CD14-positive monocyte (primary cell): Measurements from ENCODE around the gene MNDA. TPM values are rescaled to one million over a fixed set of nuclear protein-coding genes. Genes with fewer than 3 reads are reported as not detected.

Experiments
- DNase-seq, 3 donors: peaks; one replicate each; pipeline ENCODE4 v3.0.0-alpha.2; 2011 to 2022
- H2AFZ ChIP-seq: 2 replicates; pipeline ENCODE4 v1.6.0; 2012; ENCODE audit warnings: mild to moderate bottlenecking, low read depth, low read length, inconsistent platforms; ENCODE audit not compliant: insufficient read depth, poor library complexity, severe bottlenecking
- H3K27ac ChIP-seq, 2 donors: 1 replicate in 1 of 2; 2 replicates in 1 of 2; pipeline ENCODE4 v1.5.1; 2012 to 2013; ENCODE audit warnings: low read length in 2 of 2, control low read depth in 1 of 2, inconsistent platforms in 1 of 2, low read depth in 1 of 2, mild to moderate bottlenecking in 1 of 2
- H3K27me3 ChIP-seq, 2 donors: one replicate each; pipeline versions ENCODE4 v1.6.0 to v1.6.1; 2011 to 2013; ENCODE audit warnings: low read length in 2 of 2; ENCODE audit not compliant: control insufficient read depth in 2 of 2, insufficient read depth in 2 of 2
- H3K36me3 ChIP-seq, 2 donors: replicated peaks in 1 of 2; 1 replicate in 1 of 2; 2 replicates in 1 of 2; pipeline versions ENCODE4 v1.5.1 to v1.6.1; 2012 to 2013; ENCODE audit warnings: low read length in 2 of 2, control low read depth in 1 of 2, inconsistent platforms in 1 of 2, mild to moderate bottlenecking in 1 of 2; ENCODE audit not compliant: insufficient read depth in 2 of 2, control insufficient read depth in 1 of 2
- H3K4me1 ChIP-seq, 2 donors: 1 replicate in 1 of 2; 2 replicates in 1 of 2; pipeline versions ENCODE4 v1.5.1 to v1.6.1; 2012 to 2013; ENCODE audit warnings: low read length in 2 of 2, control low read depth in 1 of 2, inconsistent platforms in 1 of 2, mild to moderate bottlenecking in 1 of 2, moderate library complexity in 1 of 2; ENCODE audit not compliant: insufficient read depth in 2 of 2, control insufficient read depth in 1 of 2
- H3K4me2 ChIP-seq: replicated peaks from 2 replicates; pipeline ENCODE3; 2012; ENCODE audit warnings: low read length, moderate library complexity, mild to moderate bottlenecking; ENCODE audit not compliant: poor library complexity, severe bottlenecking; ENCODE audit errors: extremely low read depth
- H3K4me3 ChIP-seq, 3 experiments: fragments of 200-600 bp in 1 of 3; sonication (generic) in 1 of 3; replicated peaks in 1 of 3; 1 replicate in 2 of 3; 2 replicates in 1 of 3; pipeline ENCODE4 v1.5.1; 2011 to 2013; ENCODE audit warnings: low read length in 3 of 3, mild to moderate bottlenecking in 3 of 3, control low read depth in 2 of 3, low read depth in 2 of 3, inconsistent platforms in 1 of 3, moderate library complexity in 1 of 3
- H3K79me2 ChIP-seq: 2 replicates; pipeline ENCODE4 v1.6.0; 2012; ENCODE audit warnings: mild to moderate bottlenecking, control low read depth, inconsistent platforms, low read length, moderate library complexity; ENCODE audit not compliant: insufficient read depth
- H3K9ac ChIP-seq: 2 replicates; pipeline ENCODE4 v1.6.0; 2017; ENCODE audit warnings: low read length, mild to moderate bottlenecking; ENCODE audit not compliant: insufficient read depth, poor library complexity, severe bottlenecking
- H3K9me3 ChIP-seq, 2 donors: replicated peaks in 1 of 2; 1 replicate in 1 of 2; 2 replicates in 1 of 2; pipeline versions ENCODE4 v1.5.1 to v1.6.1; 2012 to 2013; ENCODE audit warnings: low read length in 2 of 2, control low read depth in 1 of 2; ENCODE audit not compliant: control insufficient read depth in 1 of 2, insufficient read depth in 1 of 2
- H4K20me1 ChIP-seq: 2 replicates; pipeline ENCODE4 v1.6.0; 2012; ENCODE audit warnings: mild to moderate bottlenecking, low read length, control low read depth, moderate library complexity; ENCODE audit not compliant: insufficient read depth
- H3K27ac Mint-ChIP-seq, 7 donors: one replicate each; pipeline ENCODE4 v1.8.0; 2020; ENCODE audit warnings: mild to moderate bottlenecking in 7 of 7, mixed read lengths in 7 of 7, moderate library complexity in 6 of 7, inconsistent platforms in 2 of 7
- H3K27me3 Mint-ChIP-seq, 3 donors: one replicate each; pipeline ENCODE4 v1.8.0; 2021 to 2022; ENCODE audit warnings: low read depth in 3 of 3, mild to moderate bottlenecking in 3 of 3, mixed read lengths in 3 of 3, moderate library complexity in 3 of 3, inconsistent platforms in 1 of 3
- H3K36me3 Mint-ChIP-seq, 2 donors: one replicate each; pipeline ENCODE4 v1.8.0; 2020; ENCODE audit warnings: mixed read lengths in 2 of 2, inconsistent platforms in 1 of 2, mild to moderate bottlenecking in 1 of 2
- H3K4me1 Mint-ChIP-seq: one replicate; pipeline ENCODE4 v1.8.0; 2020; ENCODE audit warnings: mild to moderate bottlenecking, mixed read lengths
- H3K4me3 Mint-ChIP-seq, 2 donors: one replicate each; pipeline ENCODE4 v1.8.0; 2020; ENCODE audit warnings: mild to moderate bottlenecking in 2 of 2, mixed read lengths in 2 of 2, moderate library complexity in 1 of 2
- H3K9me3 Mint-ChIP-seq, 7 donors: one replicate each; pipeline ENCODE4 v1.8.0; 2020 to 2022; ENCODE audit warnings: mixed read lengths in 7 of 7, mild to moderate bottlenecking in 6 of 7, moderate library complexity in 6 of 7, inconsistent platforms in 2 of 7
- CTCF ChIP-seq: fragments of 200-600 bp; IDR thresholded peaks from one replicate; pipeline ENCODE4 v1.8.0; 2022; ENCODE audit warnings: antibody characterized with exemption, mild to moderate bottlenecking
- WGBS: methylation state at CpG from one replicate; pipeline ENCODE4 v1.1.5; 2013; ENCODE audit warnings: missing lambda C conversion rate; ENCODE audit not compliant: insufficient coverage; 5-methylcytosine and 5-hydroxymethylcytosine counted together
- intact Hi-C, 2 donors: fragments of 100-400 bp; cut with micrococcal nuclease; formaldehyde crosslinking; loops; one replicate each; pipeline versions ENCODE4 v1.15.0 to v1.15.1; 2023
- polyA plus RNA-seq, 3 donors: library from polyadenylated mRNA; depleted of rRNA in 1 of 3; unstranded in 2 of 3; stranded (reverse) in 1 of 3; fragments of 300-500 nt in 2 of 3; fragments of >200 nt in 1 of 3; fragmentation: Illumina TruSeq in 2 of 3; gene quantifications; 1 replicate in 2 of 3; 2 replicates in 1 of 3; pipeline ENCODE4 v1.2.3, GENCODE V29; 2012 to 2021

The MNDA gene
- polyA plus RNA-seq, 3 donors = 365 to 1,917 (median 1,418) TPM

- no peak for TF ChIP-seq CTCF
- Histone ChIP-seq H2AFZ (no peak overlapping the region), H3K9me3 (no peaks in the 10 kb centered on the region), H3K4me1 (peaks cover 97 to 99% of the 10 kb centered on the region in 2 donors), H3K9ac (no peak overlapping the region), H3K4me3 (peak overlapping the region; percentile 26 to 72 (median 41)), H3K27ac (peak overlapping the region; percentile 52 to 85), H3K4me2 (peak overlapping the region; percentile 85), H3K36me3 (no peaks in the 10 kb centered on the region), H3K79me2 (peaks cover 62% of the 10 kb centered on the region), H3K27me3 (no peaks in the 10 kb centered on the region), H4K20me1 (no peaks in the 10 kb centered on the region)
- H3K27ac Mint-ChIP-seq = peak overlapping the region; percentile 92 to 99 (median 97)
- WGBS = no CpG with 5 or more reads among the region's 5 CpGs
- H3K27me3 Mint-ChIP-seq = no peaks in the 10 kb centered on the region
- intact Hi-C loops = loop anchor here in 1 of 2 donors (10.0 kb wide), 1 partner anchor 265 kb away; the partner anchor contains the start of gene AIM2
- H3K4me1 Mint-ChIP-seq = peaks cover 77% of the 10 kb centered on the region
- H3K4me3 Mint-ChIP-seq = peak overlapping the region; percentile 57 to 92
- peaks cover 5 to 14% of the 10 kb centered on the region in 2 donors for H3K36me3 Mint-ChIP-seq
- peak; percentile 68 to 97 (median 87) for DNase-seq
- H3K9me3 Mint-ChIP-seq = no peaks in the 10 kb centered on the region
These were observed 21.3 kb upstream of the MNDA start for GRCh38 chr1:158809862-158810261.

- intact Hi-C loops = no loop called here
- Histone ChIP-seq H3K9me3 (no peaks in the 10 kb centered on the region), H3K27me3 (no peaks in the 10 kb centered on the region), H3K79me2 (peaks cover 62% of the 10 kb centered on the region), H3K4me2 (peak overlapping the region; percentile 85), H4K20me1 (no peaks in the 10 kb centered on the region), H3K4me3 (peak overlapping the region in 2 of 3 experiments; percentile 29 to 72), H2AFZ (no peak overlapping the region), H3K36me3 (no peaks in the 10 kb centered on the region), H3K9ac (no peak overlapping the region), H3K27ac (peak overlapping the region; percentile 52 to 85), H3K4me1 (peaks cover 95% of the 10 kb centered on the region in 2 donors)
- peaks cover 82% of the 10 kb centered on the region for H3K4me1 Mint-ChIP-seq
- peak overlapping the region; percentile 92 to 99 (median 97) for H3K27ac Mint-ChIP-seq
- H3K36me3 Mint-ChIP-seq = peaks cover 5 to 14% of the 10 kb centered on the region in 2 donors
- H3K4me3 Mint-ChIP-seq = peak overlapping the region; percentile 56 to 92
- TF ChIP-seq CTCF = no peak
- H3K27me3 Mint-ChIP-seq = no peaks in the 10 kb centered on the region
- WGBS = 0% methylated on average over 2 of the region's 4 CpGs
- DNase-seq = peak; percentile 22 to 65 (median 46)
- no peaks in the 10 kb centered on the region for H3K9me3 Mint-ChIP-seq
These were observed 20.8 kb upstream of the MNDA start for GRCh38 chr1:158810311-158810710.
